NCI-H1417 (cell line): ENCODE measurements around the gene C11orf42.

Experiments used
- DNase-seq, 3 experiments: peaks; one replicate each; lab custom pipeline; 2025; lab: John Stamatoyannopoulos, UW

Gene C11orf42

DNA sequence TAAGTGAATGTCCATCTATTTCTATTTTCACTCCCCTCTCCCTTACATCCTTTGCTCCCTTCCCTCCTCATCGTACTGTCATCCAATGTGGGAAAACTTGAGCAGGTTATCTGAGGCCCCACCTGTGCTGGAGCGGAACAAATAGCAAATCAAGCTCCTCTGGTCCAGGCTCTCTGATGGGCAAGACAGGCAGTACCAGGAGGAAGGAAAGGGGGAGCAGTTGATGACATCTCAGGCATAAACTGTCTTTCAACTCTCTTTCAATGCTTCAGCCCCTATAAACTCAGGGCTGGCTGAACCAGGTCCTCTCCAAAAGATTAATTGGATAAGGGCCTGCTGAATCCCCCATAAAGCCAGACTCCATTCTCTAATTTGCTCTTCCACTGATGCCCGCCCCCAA, 52.8 kb downstream of the C11orf42 start:
- DNase-seq, result no peak

DNA sequence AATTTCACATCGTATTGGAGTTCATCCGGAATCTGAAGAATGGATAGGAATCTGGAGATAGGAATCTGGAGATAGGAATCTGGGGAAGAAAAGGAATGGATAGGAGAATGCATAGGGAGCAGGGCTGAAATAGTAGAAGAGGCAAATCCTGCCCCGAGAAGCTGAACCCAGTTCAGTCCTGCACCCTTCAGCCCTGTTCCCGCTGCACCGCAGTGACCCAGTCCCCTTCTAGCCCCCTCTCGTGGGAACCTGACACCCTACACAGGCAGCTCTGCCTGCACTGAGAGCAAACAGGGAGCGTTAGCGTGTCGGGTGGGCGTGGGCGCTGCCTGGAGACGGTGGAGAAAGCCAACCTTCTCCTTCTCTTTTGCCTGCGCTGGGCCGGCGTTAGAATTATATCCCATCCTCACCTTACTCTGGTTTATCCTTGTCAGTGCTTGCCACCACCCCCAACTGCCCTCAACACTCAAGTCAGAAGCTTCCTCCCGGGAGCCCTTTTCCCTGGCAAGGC, 53.3 kb downstream of the C11orf42 start:
- peak in 2 of 3 experiments; percentile 64 to 70 for DNase-seq

DNA sequence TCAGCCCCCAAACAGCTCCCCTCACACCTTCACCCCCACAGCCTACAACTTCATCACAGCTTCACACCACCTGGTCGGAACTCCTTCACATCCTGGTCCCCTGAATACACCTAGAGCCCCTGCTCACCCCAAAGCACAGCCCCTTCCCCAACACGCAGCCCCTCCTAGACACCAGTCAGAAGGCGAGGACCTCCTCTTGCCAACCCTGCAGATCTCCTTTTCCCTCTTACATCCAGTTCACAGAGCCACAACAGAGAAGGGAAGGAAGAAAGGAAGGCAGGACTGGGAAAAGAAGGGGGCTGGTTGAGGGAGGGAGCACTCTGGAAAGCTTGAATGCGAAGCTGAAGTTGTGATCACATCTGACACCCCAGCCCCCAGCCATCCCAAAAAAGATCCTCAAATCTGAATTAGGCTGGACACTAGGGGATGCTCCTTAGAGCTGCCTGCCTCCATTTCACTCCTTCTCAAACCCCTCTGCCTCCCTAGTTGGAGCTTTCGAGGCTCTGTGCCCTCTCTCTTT, 54.9 kb downstream of the C11orf42 start:
- peak in 1 of 3 experiments; percentile 27 for DNase-seq
